ENCODE results near the gene RBM42.
"Not testable (repeated sequence)": the region's sequence is repeated elsewhere in the genome, so short reads cannot be mapped to it uniquely, and the experiment has no call there.

RBM42 gene

GRCh38 chr19:35621708-35622107, 7.1 kb upstream of the RBM42 start:
- no peak for DNase-seq

DNA sequence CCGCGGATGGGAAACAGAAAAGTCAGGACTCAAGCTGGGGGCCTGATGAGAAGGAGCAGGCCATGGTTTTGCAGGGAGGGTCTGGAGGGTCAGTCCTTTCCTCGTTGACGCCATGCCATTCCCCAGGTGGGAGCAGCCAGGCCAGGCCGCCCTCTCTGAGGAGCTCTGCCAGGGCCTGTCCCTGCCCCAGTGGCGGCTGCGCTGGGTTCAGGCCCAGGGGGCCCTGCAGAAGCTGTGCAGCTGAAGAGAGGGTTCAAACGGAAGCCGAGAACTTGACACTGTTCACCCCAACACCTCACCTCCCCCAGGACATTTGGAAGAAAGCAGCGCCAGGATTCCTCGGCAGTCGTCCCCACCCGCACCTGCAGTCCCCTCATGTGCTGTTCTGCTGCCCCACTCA, 6.1 kb upstream of the RBM42 start:
- DNase-seq, result no peak

DNA sequence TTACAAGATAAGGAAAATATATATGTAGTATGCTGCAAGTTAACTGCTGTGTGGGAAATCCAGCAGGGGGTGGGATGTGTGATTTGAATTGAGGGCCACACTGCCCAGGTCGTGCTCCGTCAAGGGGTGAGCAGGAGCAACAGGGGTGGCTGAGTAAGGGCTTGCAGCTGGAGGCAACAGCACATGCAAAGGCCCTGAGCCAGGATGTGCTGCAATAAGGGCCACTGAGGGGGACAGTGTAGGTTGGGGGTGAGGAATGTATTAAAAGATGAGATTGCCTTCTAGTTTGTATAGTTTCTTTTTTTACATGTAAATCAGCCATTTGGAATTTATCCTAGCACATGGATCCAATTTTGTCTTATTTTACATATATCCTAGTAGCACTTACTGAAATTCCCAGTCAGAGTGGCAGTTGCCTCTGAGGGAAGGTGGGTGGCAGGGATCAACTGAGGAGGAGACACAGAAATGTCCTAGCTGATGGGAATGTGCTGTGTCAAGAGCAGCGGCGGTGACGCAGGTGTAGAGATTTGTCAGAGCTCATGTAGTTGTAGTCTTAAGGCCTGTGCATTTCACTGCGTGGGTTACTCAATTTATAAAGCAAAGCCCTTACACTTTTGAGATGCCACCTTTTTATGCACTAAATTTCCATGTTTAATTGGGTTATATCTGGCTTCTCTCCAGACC, 5.4 kb upstream of the RBM42 start:
- DNase-seq, result no peak

DNA sequence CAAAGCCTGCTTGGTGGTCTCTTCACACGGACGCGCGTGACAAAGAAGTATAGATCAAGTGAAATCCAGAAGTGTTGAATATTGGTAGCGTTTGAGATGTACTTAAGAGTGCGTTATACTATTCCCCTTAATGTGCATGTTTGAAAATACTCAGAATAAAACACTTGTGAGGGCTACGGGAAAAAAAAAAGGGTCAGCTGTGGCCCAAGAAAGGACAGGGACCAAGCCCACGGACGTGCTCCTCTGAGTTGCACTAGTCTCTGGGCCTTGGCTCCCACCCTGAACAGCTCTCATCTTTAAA, 622 bp upstream of the RBM42 start:
- no peak for DNase-seq

- no peak for DNase-seq
Measured at GRCh38 chr19:35629332-35629633, 447 bp downstream of the RBM42 start.

DNA sequence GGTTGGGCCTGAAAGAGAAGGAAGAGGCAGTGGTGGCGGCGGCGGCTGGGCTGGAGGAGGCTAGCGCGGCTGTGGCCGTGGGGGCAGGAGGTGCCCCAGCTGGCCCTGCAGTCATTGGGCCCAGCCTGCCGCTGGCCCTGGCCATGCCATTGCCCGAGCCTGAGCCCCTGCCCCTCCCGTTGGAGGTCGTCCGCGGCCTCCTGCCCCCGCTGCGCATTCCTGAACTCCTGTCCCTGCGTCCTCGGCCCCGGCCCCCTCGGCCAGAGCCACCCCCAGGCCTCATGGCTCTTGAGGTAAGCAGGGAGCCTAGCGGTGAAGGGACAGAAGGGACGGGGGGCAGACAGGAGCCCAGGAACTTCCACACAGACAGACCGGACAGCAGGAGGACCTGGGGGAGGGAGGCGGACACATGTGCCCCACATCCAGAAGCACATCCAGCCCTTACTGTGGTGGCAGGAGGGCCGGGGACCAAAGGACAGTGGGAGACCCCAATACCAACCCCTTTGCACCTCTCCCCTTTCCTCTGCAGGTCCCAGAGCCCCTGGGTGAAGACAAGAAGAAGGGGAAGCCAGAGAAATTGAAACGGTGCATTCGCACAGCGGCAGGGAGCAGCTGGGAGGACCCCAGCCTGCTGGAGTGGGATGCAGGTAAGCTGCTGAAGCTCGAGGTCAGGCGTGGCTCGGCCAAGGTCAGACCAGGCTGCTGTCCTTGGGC, 5.0 kb downstream of the RBM42 start:
- DNase-seq, result no peak

- no peak for DNase-seq
Measured at GRCh38 chr19:35636651-35637050, 7.8 kb downstream of the RBM42 start.

DNA sequence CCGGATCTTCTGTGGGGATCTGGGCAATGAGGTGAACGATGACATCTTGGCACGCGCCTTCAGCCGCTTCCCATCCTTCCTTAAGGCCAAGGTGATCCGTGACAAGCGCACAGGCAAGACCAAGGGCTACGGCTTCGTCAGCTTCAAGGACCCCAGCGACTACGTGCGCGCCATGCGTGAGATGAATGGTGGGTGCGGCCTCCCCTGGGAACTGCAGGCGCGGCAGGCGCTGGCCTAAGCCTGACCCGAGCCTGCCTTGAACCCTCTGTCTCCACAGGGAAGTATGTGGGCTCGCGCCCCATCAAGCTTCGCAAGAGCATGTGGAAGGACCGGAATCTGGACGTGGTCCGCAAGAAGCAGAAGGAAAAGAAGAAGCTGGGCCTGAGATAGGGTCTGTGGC, 8.3 kb downstream of the RBM42 start:
- DNase-seq, result no peak

DNA sequence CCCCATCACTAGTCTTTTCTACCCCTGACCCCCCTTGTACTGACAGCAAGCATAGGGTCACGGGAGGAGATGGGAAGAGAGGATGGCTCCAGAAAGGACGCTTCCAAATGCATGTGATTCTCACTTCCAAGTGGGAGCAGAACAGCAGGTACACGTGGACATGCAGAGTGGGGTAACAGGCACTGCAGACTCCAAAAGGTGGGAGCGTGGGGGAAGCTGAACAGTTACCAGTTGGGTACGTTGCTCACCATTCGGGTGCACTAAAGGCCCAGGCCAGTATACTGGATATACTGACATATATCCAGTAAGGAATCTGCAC, 10.4 kb downstream of the RBM42 start:
- DNase-seq, result no peak

GRCh38 chr19:35639863-35640262, 11.0 kb downstream of the RBM42 start:
- DNase-seq, result no peak

DNA sequence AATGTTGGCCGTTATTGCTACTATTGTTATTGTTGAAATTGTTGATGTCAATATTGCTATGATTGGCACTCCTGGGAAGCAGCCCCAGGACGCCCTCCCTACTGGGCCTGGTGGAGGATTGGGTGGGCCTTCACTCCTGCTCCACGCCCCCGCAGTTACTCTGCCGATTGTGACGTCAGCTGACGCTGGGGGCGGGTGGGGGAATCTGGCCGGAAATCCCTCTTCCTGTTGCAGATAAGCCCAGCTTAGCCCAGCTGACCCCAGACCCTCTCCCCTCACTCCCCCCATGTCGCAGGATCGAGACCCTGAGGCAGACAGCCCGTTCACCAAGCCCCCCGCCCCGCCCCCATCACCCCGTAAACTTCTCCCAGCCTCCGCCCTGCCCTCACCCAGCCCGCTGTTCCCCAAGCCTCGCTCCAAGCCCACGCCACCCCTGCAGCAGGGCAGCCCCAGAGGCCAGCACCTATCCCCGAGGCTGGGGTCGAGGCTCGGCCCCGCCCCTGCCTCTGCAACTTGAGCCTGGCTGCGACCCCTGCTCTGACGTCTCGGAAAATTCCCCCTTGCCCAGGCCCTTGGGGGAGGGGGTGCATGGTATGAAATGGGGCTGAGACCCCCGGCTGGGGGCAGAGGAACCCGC, 12.8 kb downstream of the RBM42 start, which contains the start of gene ETV2:
Gene ETV2 (plus strand): TSS at position 231 of the 637 bp plus-strand sequence. CDS start 716 bp downstream, outside the sequence.
- no peak for DNase-seq

DNA sequence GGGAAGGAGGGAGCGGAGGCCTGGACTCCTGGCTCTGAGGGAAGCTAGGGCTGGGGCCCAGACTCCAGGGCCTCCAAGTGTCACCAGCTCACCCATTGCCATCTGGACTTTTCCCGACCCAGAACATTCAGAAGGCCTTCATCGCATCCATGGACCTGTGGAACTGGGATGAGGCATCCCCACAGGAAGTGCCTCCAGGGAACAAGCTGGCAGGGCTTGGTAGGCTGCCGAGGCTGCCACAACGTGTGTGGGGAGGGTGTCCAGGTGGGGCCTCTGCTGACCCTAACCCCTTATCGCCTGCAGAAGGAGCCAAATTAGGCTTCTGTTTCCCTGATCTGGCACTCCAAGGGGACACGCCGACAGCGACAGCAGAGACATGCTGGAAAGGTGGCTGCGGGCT, 13.5 kb downstream of the RBM42 start:
- DNase-seq, result no peak

- DNase-seq, result no peak
Measured at GRCh38 chr19:35642798-35643254, 14.0 kb downstream of the RBM42 start.

DNA sequence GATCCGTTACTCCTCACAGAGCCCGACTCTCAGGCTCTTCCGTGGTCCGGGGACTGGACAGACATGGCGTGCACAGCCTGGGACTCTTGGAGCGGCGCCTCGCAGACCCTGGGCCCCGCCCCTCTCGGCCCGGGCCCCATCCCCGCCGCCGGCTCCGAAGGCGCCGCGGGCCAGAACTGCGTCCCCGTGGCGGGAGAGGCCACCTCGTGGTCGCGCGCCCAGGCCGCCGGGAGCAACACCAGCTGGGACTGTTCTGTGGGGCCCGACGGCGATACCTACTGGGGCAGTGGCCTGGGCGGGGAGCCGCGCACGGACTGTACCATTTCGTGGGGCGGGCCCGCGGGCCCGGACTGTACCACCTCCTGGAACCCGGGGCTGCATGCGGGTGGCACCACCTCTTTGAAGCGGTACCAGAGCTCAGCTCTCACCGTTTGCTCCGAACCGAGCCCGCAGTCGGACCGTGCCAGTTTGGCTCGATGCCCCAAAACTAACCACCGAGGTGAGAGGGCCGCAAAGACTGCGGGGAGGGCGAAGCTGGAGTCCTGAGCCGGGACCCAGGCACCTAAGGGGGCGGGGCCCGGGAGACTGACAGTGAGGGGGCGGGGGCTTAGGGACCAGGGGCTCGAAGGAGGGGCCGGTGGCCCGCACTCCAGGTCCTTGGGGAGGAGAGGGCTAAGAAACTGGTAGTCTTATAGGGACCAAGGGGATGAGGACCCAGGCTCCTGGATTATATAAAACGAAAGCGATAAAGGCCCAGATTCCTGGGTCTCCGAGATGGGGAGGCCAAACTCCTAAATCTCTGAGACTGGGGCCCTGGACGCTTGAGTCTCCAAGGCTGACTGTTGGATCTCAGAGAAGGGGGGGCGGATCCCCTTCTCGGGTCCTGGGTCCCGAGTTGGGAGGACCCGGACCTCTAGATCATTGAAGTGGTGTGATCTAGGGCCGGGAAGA, 14.7 kb downstream of the RBM42 start:
- DNase-seq, result peak; percentile 75

- peak; percentile 95 for DNase-seq
Measured at GRCh38 chr19:35644206-35644986, 15.6 kb downstream of the RBM42 start.

- DNase-seq, result peak; percentile 74
Measured at GRCh38 chr19:35644987-35645679, 16.3 kb downstream of the RBM42 start.

DNA sequence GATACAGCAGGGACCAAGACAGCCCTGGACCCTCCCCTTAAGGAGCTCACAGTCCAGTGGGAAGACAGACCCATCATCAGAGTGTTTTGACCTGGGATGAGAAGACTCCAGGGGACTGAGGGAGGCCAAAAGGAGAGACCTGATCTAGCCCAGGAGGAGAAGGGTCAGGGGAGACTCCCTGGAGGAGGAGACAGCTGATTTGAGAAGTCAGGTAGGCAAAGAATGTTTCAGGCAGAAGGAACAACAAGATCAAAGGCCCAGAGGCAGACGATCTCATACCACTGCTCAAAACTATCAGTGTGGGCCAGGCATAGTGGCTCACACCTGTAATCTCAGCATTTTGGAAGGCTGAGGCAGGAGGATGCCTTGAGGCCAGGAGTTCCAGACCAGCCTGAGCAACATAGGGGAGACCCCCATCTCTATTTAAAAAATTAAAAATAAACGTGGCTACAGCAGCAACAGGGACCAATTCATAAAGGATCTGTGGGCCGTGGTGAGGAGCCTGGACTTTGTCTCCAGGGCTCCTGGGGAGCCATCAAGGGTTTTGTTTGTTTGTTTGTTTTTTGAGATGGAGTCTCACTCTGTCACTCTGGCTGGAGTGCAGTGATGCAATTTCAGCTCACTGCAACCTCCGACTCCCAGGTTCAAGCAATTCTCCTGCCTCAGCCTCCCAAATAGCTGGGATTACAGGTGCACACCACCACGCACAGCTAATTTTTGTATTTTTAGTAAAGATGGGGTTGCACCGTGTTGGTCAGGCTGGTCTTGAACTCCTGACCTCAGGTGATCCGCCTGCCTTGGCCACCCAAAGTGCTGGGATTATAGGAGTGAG, 17.1 kb downstream of the RBM42 start:
- DNase-seq, result no peak

DNA sequence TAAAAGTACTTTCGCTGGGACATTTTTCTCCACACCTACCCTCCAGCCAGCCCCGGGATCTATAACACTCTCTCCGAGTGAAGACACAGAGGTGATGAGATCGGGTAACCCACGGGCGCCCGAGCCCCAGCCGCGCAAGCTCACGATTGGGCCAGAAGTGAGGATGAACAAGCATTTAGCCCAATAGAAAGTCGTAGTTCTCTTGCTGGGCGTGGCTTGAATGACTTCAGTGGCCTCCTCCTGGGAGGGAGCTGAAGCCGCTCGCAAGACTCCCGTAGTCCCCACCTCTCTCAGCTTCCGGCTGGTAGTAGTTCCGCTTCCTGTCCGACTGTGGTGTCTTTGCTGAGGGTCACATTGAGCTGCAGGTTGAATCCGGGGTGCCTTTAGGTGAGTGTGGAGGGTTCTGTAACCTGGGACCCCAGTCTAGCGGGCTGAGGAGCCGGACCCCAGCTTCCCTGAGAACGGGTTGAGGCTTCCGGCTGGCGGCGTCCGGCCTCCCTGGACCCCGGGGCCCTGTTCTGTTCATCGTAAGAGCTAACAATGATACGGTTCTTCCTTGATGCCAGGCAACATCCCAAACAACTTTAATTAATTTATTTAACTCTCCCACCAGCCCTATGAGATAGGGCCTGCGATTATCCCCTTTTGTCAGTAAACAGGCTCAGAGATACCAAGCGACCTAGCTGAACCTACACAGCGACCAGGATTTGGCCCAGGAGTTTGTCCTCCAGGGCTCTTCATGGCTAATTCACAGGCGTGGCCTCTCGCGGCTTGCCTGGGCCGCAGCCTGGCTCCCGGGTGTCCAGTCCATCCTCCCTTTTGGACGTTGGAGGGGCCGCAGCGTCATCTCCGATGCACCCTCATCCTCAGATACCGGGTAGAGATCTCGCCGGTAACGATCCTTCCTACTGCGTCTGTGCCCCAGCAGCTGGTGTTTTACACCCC, 19.5 kb downstream of the RBM42 start, which contains the start of gene COX6B1:
Gene COX6B1 (plus strand): TSS at position 307 of the 945 bp plus-strand sequence. CDS start 2,921 bp downstream, outside the sequence.
- peak; percentile 100 for DNase-seq

GRCh38 chr19:35650581-35650980, 21.7 kb downstream of the RBM42 start:
- DNase-seq, result no peak

GRCh38 chr19:35654828-35655227, 26.0 kb downstream of the RBM42 start:
- DNase-seq, result not testable (repeated sequence)

Measured in MV-4-11 (cell line).